ENCODE results near the gene TMEM17. TPM values are rescaled to one million over a fixed set of nuclear protein-coding genes. Genes with fewer than 3 reads are reported as not detected.
A peak's percentile ranks its signal among the peaks of the same experiment; 100 is the strongest.
"Not testable (repeated sequence)": the region's sequence is repeated elsewhere in the genome, so short reads cannot be mapped to it uniquely, and the experiment has no call there.

TMEM17 gene
- total RNA-seq: 2.4 and 5.0 TPM in 2 replicates

- DNase-seq (ENCODE audit: low read depth): peak; percentile 66
These were observed at the start of gene TMEM17 for GRCh38 chr2:62505750-62506420. TSS of gene TMEM17 (minus strand) at chr2:62506195. CDS start at chr2:62506129, 66 bp downstream.

- DNase-seq (ENCODE audit: low read depth): no peak
These were observed 48.4 kb upstream of the TMEM17 start for GRCh38 chr2:62554440-62554839.

- DNase-seq (ENCODE audit: low read depth): no peak
These were observed 44.5 kb upstream of the TMEM17 start for GRCh38 chr2:62550461-62550860.

GRCh38 chr2:62547854-62548253 is 41.9 kb upstream of the TMEM17 start:
- DNase-seq (ENCODE audit: low read depth): no peak

- DNase-seq (ENCODE audit: low read depth): no peak
These were observed 39.3 kb upstream of the TMEM17 start for GRCh38 chr2:62545261-62545660.

- DNase-seq (ENCODE audit: low read depth): peak; percentile 87
These were observed 34.6 kb upstream of the TMEM17 start for GRCh38 chr2:62540408-62541168.

GRCh38 chr2:62539606-62540407 is 33.8 kb upstream of the TMEM17 start:
- peak; percentile 61 for DNase-seq (ENCODE audit: low read depth)

GRCh38 chr2:62538756-62539155 is 32.8 kb upstream of the TMEM17 start:
- no peak for DNase-seq (ENCODE audit: low read depth)

GRCh38 chr2:62537814-62538213 is 31.8 kb upstream of the TMEM17 start:
- DNase-seq (ENCODE audit: low read depth): no peak

GRCh38 chr2:62536873-62537547 is 31.0 kb upstream of the TMEM17 start:
- DNase-seq (ENCODE audit: low read depth): no peak

GRCh38 chr2:62535521-62535920 is 29.5 kb upstream of the TMEM17 start:
- DNase-seq (ENCODE audit: low read depth): not testable (repeated sequence)

GRCh38 chr2:62531594-62531993 is 25.6 kb upstream of the TMEM17 start:
- DNase-seq (ENCODE audit: low read depth): no peak

GRCh38 chr2:62529758-62530157 is 23.8 kb upstream of the TMEM17 start:
- DNase-seq (ENCODE audit: low read depth): no peak

- no peak for DNase-seq (ENCODE audit: low read depth)
These were observed 21.6 kb upstream of the TMEM17 start for GRCh38 chr2:62527478-62528210.

- peak; percentile 34 for DNase-seq (ENCODE audit: low read depth)
These were observed 20.8 kb upstream of the TMEM17 start for GRCh38 chr2:62526531-62527381.

GRCh38 chr2:62525549-62526269 is 19.7 kb upstream of the TMEM17 start:
- DNase-seq (ENCODE audit: low read depth): peak; percentile 25

GRCh38 chr2:62524293-62524941 is 18.4 kb upstream of the TMEM17 start:
- DNase-seq (ENCODE audit: low read depth): no peak

GRCh38 chr2:62521061-62521460 is 15.1 kb upstream of the TMEM17 start:
- DNase-seq (ENCODE audit: low read depth): not testable (repeated sequence)

GRCh38 chr2:62512384-62512783 is 6.4 kb upstream of the TMEM17 start:
- no peak for DNase-seq (ENCODE audit: low read depth)
